Stimulated activated CD4-positive, alpha-beta T cell treated with anti-CD3 and anti-CD28 coated beads, Interleukin-15, amount 100 ng/mL, for 24 hours (primary cell): ENCODE measurements around the gene ZNF385A.

ENCODE experiments used
- DNase-seq: peaks from one replicate; pipeline ENCODE4 v3.0.0-alpha.2; 2020

ZNF385A gene

GRCh38 chr12:54384591-54385041 is at the start of gene ZNF385A:
Gene ZNF385A (minus strand): TSS chr12:54384733. CDS start chr12:54384514, 219 bp downstream.
- DNase-seq, result no peak

GRCh38 chr12:54432815-54433164 is 48.3 kb upstream of the ZNF385A start:
- no peak for DNase-seq

GRCh38 chr12:54431911-54432814 is 47.6 kb upstream of the ZNF385A start:
- DNase-seq, result peak; percentile 52

- no peak for DNase-seq
These were observed 46.0 kb upstream of the ZNF385A start for GRCh38 chr12:54430471-54431069.

GRCh38 chr12:54429014-54429471 is 44.5 kb upstream of the ZNF385A start:
- no peak for DNase-seq

GRCh38 chr12:54428050-54429013 is 43.8 kb upstream of the ZNF385A start:
- no peak for DNase-seq

GRCh38 chr12:54427106-54427505 is 42.6 kb upstream of the ZNF385A start:
- DNase-seq, result no peak

- no peak for DNase-seq
These were observed 42.2 kb upstream of the ZNF385A start for GRCh38 chr12:54426690-54427089.

GRCh38 chr12:54425702-54426101 is 41.2 kb upstream of the ZNF385A start:
- no peak for DNase-seq

- no peak for DNase-seq
These were observed 39.7 kb upstream of the ZNF385A start for GRCh38 chr12:54424224-54424623.

GRCh38 chr12:54423816-54424150 is 39.2 kb upstream of the ZNF385A start:
- no peak for DNase-seq

GRCh38 chr12:54421879-54422250 is 37.3 kb upstream of the ZNF385A start:
- DNase-seq, result no peak

- no peak for DNase-seq
These were observed 36.8 kb upstream of the ZNF385A start for GRCh38 chr12:54421175-54421878.

GRCh38 chr12:54420766-54421144 is 36.2 kb upstream of the ZNF385A start:
- DNase-seq, result no peak

GRCh38 chr12:54419088-54419887 is 34.8 kb upstream of the ZNF385A start, which contains the start of gene ITGA5:
Gene ITGA5 (minus strand): TSS chr12:54419266. CDS start chr12:54419198, 68 bp downstream.
- DNase-seq, result peak; percentile 70

GRCh38 chr12:54418441-54419087 is 34.0 kb upstream of the ZNF385A start:
- DNase-seq, result no peak

- DNase-seq, result peak; percentile 48
These were observed 33.3 kb upstream of the ZNF385A start for GRCh38 chr12:54417712-54418440.

GRCh38 chr12:54416687-54417603 is 32.4 kb upstream of the ZNF385A start:
- no peak for DNase-seq
